Right lobe of liver (tissue), 6 donors: ENCODE measurements around the gene SLC25A38. TPM values are rescaled to one million over a fixed set of nuclear protein-coding genes. Genes with fewer than 3 reads are reported as not detected.
"Not testable (repeated sequence)": the region's sequence is repeated elsewhere in the genome, so short reads cannot be mapped to it uniquely, and the experiment has no call there.

Experiments used
- ATAC-seq, 4 donors: fragments of 200-7000 bp; cut with Tn5 transposase; one replicate each; pipeline ENCODE4 v1.9.1; 2020; ENCODE audit warnings: mild to moderate bottlenecking in 4 of 4, moderate library complexity in 4 of 4
- DNase-seq, 3 donors: peaks; one replicate each; pipeline ENCODE4 v3.0.0-alpha.2; 2020
- H3K27ac ChIP-seq, 3 donors: fragments of 200-600 bp; one replicate each; pipeline ENCODE4 v1.8.0; 2022
- H3K27me3 ChIP-seq, 2 donors: fragments of 200-600 bp; one replicate each; pipeline ENCODE4 v1.8.0; 2022
- H3K36me3 ChIP-seq, 4 donors: fragments of 200-600 bp; sonication (generic) in 1 of 4; one replicate each; pipeline versions ENCODE4 v1.5.1 to v1.8.0; 2017 to 2022; ENCODE audit warnings: control low read depth in 1 of 4
- H3K4me1 ChIP-seq, 4 donors: fragments of 200-600 bp; sonication (generic) in 1 of 4; one replicate each; pipeline versions ENCODE4 v1.5.1 to v1.8.0; 2017 to 2022; ENCODE audit warnings: control low read depth in 1 of 4
- H3K4me3 ChIP-seq, 3 donors: fragments of 200-600 bp; one replicate each; pipeline ENCODE4 v1.8.0; 2022
- H3K9me3 ChIP-seq, 4 donors: fragments of 200-600 bp; sonication (generic) in 1 of 4; one replicate each; pipeline versions ENCODE4 v1.5.1 to v1.8.0; 2017 to 2022; ENCODE audit warnings: control low read depth in 1 of 4
- CTCF ChIP-seq, 4 donors: fragments of 200-600 bp in 3 of 4; fragments of 450-650 bp in 1 of 4; IDR thresholded peaks; one replicate each; pipeline versions ENCODE4 v1.5.1 to v1.8.0; 2016 to 2022; ENCODE audit warnings: antibody characterized with exemption in 4 of 4, mild to moderate bottlenecking in 2 of 4
- POLR2A ChIP-seq: fragments of 450-650 bp; IDR thresholded peaks from one replicate; pipeline ENCODE4 v1.6.1; 2017; ENCODE audit warnings: antibody characterized with exemption, mild to moderate bottlenecking
- WGBS: methylation state at CpG from one replicate; pipeline ENCODE4 v1.1.6; 2018; ENCODE audit warnings: low coverage, low lambda C conversion rate; ENCODE audit not compliant: insufficient coverage; ENCODE audit errors: missing lambda C conversion rate; 5-methylcytosine and 5-hydroxymethylcytosine counted together
- intact Hi-C, 2 donors: fragments of 100-400 bp; cut with DNase I; formaldehyde crosslinking; loops; one replicate each; pipeline versions ENCODE4 v1.11.2 to v1.14.1; 2022
- total RNA-seq, 6 experiments: library from RNA; depleted of rRNA in 2 of 6; stranded (reverse); fragments of >200 nt in 2 of 6; fragmentation: NEBNext Ultra II Directional in 3 of 6; extraction: Animal tissue kit (Norgen Biotek cat#: 25700) in 3 of 6; gene quantifications; one replicate each; pipeline versions ENCODE4 v1.1.0 to v1.2.4, GENCODE V29; 2016 to 2023
- donor health status: DM: no; HTN: yes; CAD: no.
- donor health status: DM: no; HTN: no; CAD: no.
- donor health status: DM: no; HTN: no; CAD: no.
- donor health status: DM: no; HTN: yes; CAD: no.
- donor health status: DM: no; HTN: yes; CAD: no.

SLC25A38 gene
- total RNA-seq, 6 experiments from 2014 or later, result 20.9 to 36.7 (median 23.6) TPM

GRCh38 chr3:39412668-39413260, 29.6 kb downstream of the SLC25A38 start:
- ATAC-seq, result no peak
- no peaks in the 10 kb centered on the region for H3K27me3 ChIP-seq
- WGBS, result 88% methylated on average over 7 of the region's 9 CpGs
- no peak for DNase-seq
- no peak for TF ChIP-seq CTCF (IDR thresholded peaks at IDR 0.05)
- no peak for TF ChIP-seq POLR2A
- H3K4me3 ChIP-seq, result no peak overlapping the region
- peaks cover 0 to 7% (median 2%) of the 10 kb centered on the region in 4 donors for H3K4me1 ChIP-seq
- H3K9me3 ChIP-seq, result no peaks in the 10 kb centered on the region
- no peak overlapping the region for H3K27ac ChIP-seq
- intact Hi-C loops, result no loop called here
- peaks cover 7 to 59% (median 28%) of the 10 kb centered on the region in 4 donors for H3K36me3 ChIP-seq

- WGBS, result 88% methylated on average over 4 of the region's 6 CpGs
- Histone ChIP-seq H3K27me3 (no peaks in the 10 kb centered on the region), H3K9me3 (no peaks in the 10 kb centered on the region), H3K4me1 (no peaks in the 10 kb centered on the region), H3K4me3 (no peak overlapping the region), H3K36me3 (peaks cover 7 to 50% (median 24%) of the 10 kb centered on the region in 4 donors), H3K27ac (no peak overlapping the region)
- DNase-seq (no peak), ATAC-seq (peak in 1 of 4 donors; percentile 11)
- TF ChIP-seq CTCF (IDR thresholded peaks at IDR 0.05) (no peak), POLR2A (no peak)
- intact Hi-C loops, result no loop called here
Measured at GRCh38 chr3:39413691-39414420, 30.7 kb downstream of the SLC25A38 start.

- no peaks in the 10 kb centered on the region for H3K4me1 ChIP-seq
- no peak overlapping the region for H3K4me3 ChIP-seq
- no peak for TF ChIP-seq CTCF (IDR thresholded peaks at IDR 0.05)
- no peak for TF ChIP-seq POLR2A
- peak in 1 of 4 donors; percentile 25 for ATAC-seq
- H3K27me3 ChIP-seq, result no peaks in the 10 kb centered on the region
- peaks cover 7 to 45% (median 22%) of the 10 kb centered on the region in 4 donors for H3K36me3 ChIP-seq
- WGBS, result no CpG with 5 or more reads among the region's 2 CpGs
- H3K9me3 ChIP-seq, result no peaks in the 10 kb centered on the region
- no peak for DNase-seq
- intact Hi-C loops, result no loop called here
- no peak overlapping the region for H3K27ac ChIP-seq
Measured at GRCh38 chr3:39414421-39414907, 31.3 kb downstream of the SLC25A38 start.

DNA sequence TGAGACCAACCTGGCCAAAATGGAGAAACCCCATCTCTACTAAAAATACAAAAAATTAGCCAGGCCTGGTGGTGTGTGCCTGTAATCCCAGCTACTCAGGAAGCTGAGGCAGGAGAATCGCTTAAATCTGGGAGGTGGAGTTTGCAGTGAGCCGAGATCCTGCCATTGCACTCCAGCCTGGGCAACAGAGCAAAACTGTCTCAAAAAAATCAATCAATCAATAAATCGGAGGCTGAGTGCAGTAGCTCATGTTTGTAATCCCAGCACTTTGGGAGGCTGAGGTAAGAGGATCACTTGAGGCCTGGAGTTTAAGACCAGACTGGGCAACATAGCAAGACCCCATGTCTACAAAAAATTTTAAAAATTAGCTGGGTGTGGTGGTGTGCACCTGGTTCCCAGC, 32.1 kb downstream of the SLC25A38 start:
- H3K4me1 ChIP-seq, H3K4me3 ChIP-seq, H3K27ac ChIP-seq, DNase-seq, intact Hi-C loops, H3K9me3 ChIP-seq, ATAC-seq, H3K27me3 ChIP-seq: not testable (repeated sequence)
- peaks cover 7 to 37% (median 21%) of the 10 kb centered on the region in 4 donors for H3K36me3 ChIP-seq
- 41% methylated on average over 2 of the region's 3 CpGs for WGBS

DNA sequence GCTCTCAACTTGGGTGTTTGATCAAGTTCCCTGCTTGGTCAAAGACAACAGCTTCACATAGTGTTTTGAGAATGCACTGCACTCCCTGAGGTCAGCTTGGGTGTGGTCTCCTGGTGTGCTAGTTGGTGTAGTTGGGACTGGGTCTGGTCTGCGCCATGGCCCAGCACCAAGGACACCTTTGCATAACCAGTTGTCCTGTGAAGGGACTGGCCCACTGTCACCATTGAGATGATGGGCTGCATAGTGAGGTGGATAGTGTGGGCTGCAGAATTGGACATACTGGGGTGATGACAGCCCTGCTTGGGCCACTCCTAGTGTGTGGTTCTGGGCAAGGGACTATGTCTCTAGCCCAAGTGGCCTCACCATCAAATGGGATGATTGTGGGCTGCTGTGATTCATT, 32.8 kb downstream of the SLC25A38 start:
- ATAC-seq, result peak in 3 of 4 donors; percentile 14 to 28 (median 23)
- Histone ChIP-seq H3K4me1 (no peaks in the 10 kb centered on the region), H3K27me3 (no peaks in the 10 kb centered on the region), H3K9me3 (no peaks in the 10 kb centered on the region), H3K27ac (no peak overlapping the region), H3K36me3 (peaks cover 7 to 31% (median 19%) of the 10 kb centered on the region in 4 donors), H3K4me3 (no peak overlapping the region)
- 86% methylated on average over 1 of the region's 1 CpG for WGBS
- DNase-seq, result no peak
- intact Hi-C loops, result no loop called here
- no peak for TF ChIP-seq CTCF (IDR thresholded peaks at IDR 0.05)
- no peak for TF ChIP-seq POLR2A

DNA sequence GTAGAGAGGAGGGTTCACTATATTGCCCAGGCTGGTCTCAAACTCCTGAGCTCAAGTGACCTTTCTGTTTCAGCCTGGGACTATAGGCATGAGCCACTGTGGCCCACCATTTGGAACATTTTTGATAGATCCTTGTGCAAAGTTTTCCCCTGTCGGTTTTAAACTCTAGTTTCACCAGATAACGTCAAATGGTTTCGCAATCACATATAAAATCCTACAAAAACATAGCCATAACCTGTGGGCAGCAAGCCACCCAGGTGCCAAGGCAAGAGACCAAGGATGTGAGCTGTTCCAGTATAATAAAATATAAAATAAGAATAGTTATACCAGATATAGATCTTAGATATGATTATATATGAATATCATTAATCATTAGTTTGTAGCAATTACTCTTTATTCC, 33.8 kb downstream of the SLC25A38 start:
- H3K27ac ChIP-seq, H3K4me3 ChIP-seq, DNase-seq, H3K4me1 ChIP-seq, ATAC-seq, H3K27me3 ChIP-seq, H3K9me3 ChIP-seq, intact Hi-C loops: not testable (repeated sequence)
- 38% methylated on average over 3 of the region's 3 CpGs for WGBS
- peaks cover 5 to 21% (median 12%) of the 10 kb centered on the region in 4 donors for H3K36me3 ChIP-seq

- ATAC-seq, H3K27ac ChIP-seq, intact Hi-C loops: not testable (repeated sequence)
Measured at GRCh38 chr3:39418556-39419225, 35.5 kb downstream of the SLC25A38 start.

More at GRCh38 chr3:39418556-39419225, 35.5 kb downstream of the SLC25A38 start:
- H3K4me1 ChIP-seq, DNase-seq, H3K9me3 ChIP-seq, H3K27me3 ChIP-seq, H3K4me3 ChIP-seq, H3K36me3 ChIP-seq: not testable (repeated sequence)
- WGBS, result 68% methylated on average over 2 of the region's 14 CpGs
